Liver (tissue), 9 donors: ENCODE results near the gene ABLIM2. TPM values are rescaled to one million over a fixed set of nuclear protein-coding genes. Genes with fewer than 3 reads are reported as not detected.
A peak's percentile ranks its signal among the peaks of the same experiment; 100 is the strongest.

Experiments used
- DNase-seq: peaks from one replicate; pipeline ENCODE4 v3.0.0-alpha.2; 2017; ENCODE audit warnings: low spot score
- H3K27ac ChIP-seq, 2 donors: one replicate each; pipeline ENCODE4 v1.7.0; 2013; ENCODE audit warnings: inconsistent platforms in 2 of 2, low read length in 2 of 2, control low read depth in 1 of 2, low read depth in 1 of 2, mild to moderate bottlenecking in 1 of 2
- H3K27me3 ChIP-seq, 4 donors: one replicate each; pipeline versions ENCODE4 v1.6.1 to v1.7.0; 2013; ENCODE audit warnings: low read length in 3 of 4, inconsistent platforms in 1 of 4, mild to moderate bottlenecking in 1 of 4, moderate library complexity in 1 of 4; ENCODE audit not compliant: control insufficient read depth in 4 of 4, insufficient read depth in 4 of 4
- H3K36me3 ChIP-seq, 4 donors: one replicate each; pipeline versions ENCODE4 v1.6.1 to v1.7.0; 2013; ENCODE audit warnings: low read length in 3 of 4, mild to moderate bottlenecking in 3 of 4, low read depth in 1 of 4, moderate library complexity in 1 of 4; ENCODE audit not compliant: control insufficient read depth in 4 of 4, insufficient read depth in 3 of 4
- H3K4me1 ChIP-seq, 4 donors: one replicate each; pipeline versions ENCODE4 v1.6.1 to v1.7.0; 2013; ENCODE audit warnings: low read length in 3 of 4, mild to moderate bottlenecking in 3 of 4, moderate library complexity in 1 of 4; ENCODE audit not compliant: control insufficient read depth in 4 of 4, insufficient read depth in 4 of 4
- H3K4me3 ChIP-seq, 3 donors: one replicate each; pipeline versions ENCODE4 v1.6.1 to v1.7.0; 2013; ENCODE audit warnings: low read length in 3 of 3, control low read depth in 1 of 3, low read depth in 1 of 3, mild to moderate bottlenecking in 1 of 3
- H3K9ac ChIP-seq, 2 donors: one replicate each; pipeline ENCODE4 v1.7.0; 2013; ENCODE audit warnings: low read length in 2 of 2, mild to moderate bottlenecking in 2 of 2, moderate library complexity in 2 of 2, control low read depth in 1 of 2, low read depth in 1 of 2
- H3K9me3 ChIP-seq, 4 donors: one replicate each; pipeline versions ENCODE4 v1.6.1 to v1.7.0; 2013; ENCODE audit warnings: low read length in 3 of 4; ENCODE audit not compliant: control insufficient read depth in 4 of 4
- FOXA1 ChIP-seq: IDR thresholded peaks from 2 replicates; pipeline ENCODE4 v1.6.1; 2016; ENCODE audit warnings: antibody characterized with exemption
- FOXA2 ChIP-seq: IDR thresholded peaks from 2 replicates; pipeline ENCODE4 v1.6.1; 2016; ENCODE audit warnings: antibody characterized with exemption
- HNF4A ChIP-seq, 2 donors: conservative IDR thresholded peaks; 2 replicates each; pipeline ENCODE4 v1.6.1; 2016; ENCODE audit warnings: antibody characterized with exemption in 2 of 2, mild to moderate bottlenecking in 2 of 2
- HNF4G ChIP-seq: IDR thresholded peaks from 2 replicates; pipeline ENCODE4 v1.6.1; 2016; ENCODE audit warnings: antibody characterized with exemption
- JUND ChIP-seq, 2 donors: IDR thresholded peaks; 2 replicates each; pipeline ENCODE4 v1.6.1; 2016; ENCODE audit warnings: antibody characterized with exemption in 2 of 2
- NR2F2 ChIP-seq: IDR thresholded peaks from 2 replicates; pipeline ENCODE4 v1.6.1; 2016; ENCODE audit warnings: antibody characterized with exemption
- RAD21 ChIP-seq, 2 donors: IDR thresholded peaks; 2 replicates each; pipeline ENCODE4 v1.6.1; 2016; ENCODE audit warnings: antibody characterized with exemption in 2 of 2, mild to moderate bottlenecking in 2 of 2
- RXRA ChIP-seq, 2 donors: IDR thresholded peaks; 2 replicates each; pipeline ENCODE4 v1.6.1; 2017 to 2018; ENCODE audit warnings: antibody characterized with exemption in 2 of 2, mild to moderate bottlenecking in 1 of 2
- SP1 ChIP-seq: IDR thresholded peaks from 2 replicates; pipeline ENCODE4 v1.6.1; 2018; ENCODE audit warnings: antibody characterized with exemption, mild to moderate bottlenecking
- TAF1 ChIP-seq: conservative IDR thresholded peaks from 2 replicates; pipeline ENCODE4 v1.6.1; 2016; ENCODE audit warnings: antibody characterized with exemption, mild to moderate bottlenecking
- WGBS: extraction: QIAGEN DNeasy Blood & Tissue Kit; methylation state at CpG from one replicate; pipeline ENCODE4 v1.1.7; 2013; 5-methylcytosine and 5-hydroxymethylcytosine counted together
- polyA plus RNA-seq, 2 donors: library from polyadenylated mRNA; stranded (reverse) in 1 of 2; unstranded in 1 of 2; fragments of 200-250 nt in 1 of 2; fragments of >200 nt in 1 of 2; fragmentation: Nextera tagmentation in 1 of 2; extraction: Ambion mirVana in 1 of 2; gene quantifications; one replicate each; pipeline versions ENCODE4 v1.2.1 to v1.2.3, GENCODE V29; 2013 to 2015
- total RNA-seq, 2 donors: library from RNA; depleted of rRNA; stranded (reverse); fragments of >200 nt; gene quantifications; one replicate each; pipeline ENCODE4 v1.2.3, GENCODE V29; 2014
- TF ChIP-seq, protein P1 (sequence below): fragments of 150-350 bp; IDR thresholded peaks from 2 replicates; pipeline ENCODE4 v1.5.1; 2017; ENCODE audit warnings: improper control_type of control experiment, low read depth, low read length; ENCODE audit not compliant: missing input control
- TF ChIP-seq, protein P2 (sequence below): IDR thresholded peaks from 2 replicates; pipeline ENCODE4 v1.6.1; 2016; ENCODE audit warnings: antibody characterized with exemption, mild to moderate bottlenecking
- TF ChIP-seq, protein P3 (sequence below): IDR thresholded peaks from 2 replicates; pipeline ENCODE4 v1.6.1; 2016; ENCODE audit warnings: antibody characterized with exemption
- TF ChIP-seq, protein P4 (sequence below): IDR thresholded peaks from 2 replicates; pipeline ENCODE4 v1.6.1; 2016; ENCODE audit warnings: antibody characterized with exemption
- donor health status: healthy.
- donor health status: healthy.
- donor health status: healthy.
- donor health status: healthy.
- donor health status: healthy.

ABLIM2 gene
- total and polyA plus RNA-seq, 4 donors: 0.75 to 2.5 (median 0.93) TPM

DNA sequence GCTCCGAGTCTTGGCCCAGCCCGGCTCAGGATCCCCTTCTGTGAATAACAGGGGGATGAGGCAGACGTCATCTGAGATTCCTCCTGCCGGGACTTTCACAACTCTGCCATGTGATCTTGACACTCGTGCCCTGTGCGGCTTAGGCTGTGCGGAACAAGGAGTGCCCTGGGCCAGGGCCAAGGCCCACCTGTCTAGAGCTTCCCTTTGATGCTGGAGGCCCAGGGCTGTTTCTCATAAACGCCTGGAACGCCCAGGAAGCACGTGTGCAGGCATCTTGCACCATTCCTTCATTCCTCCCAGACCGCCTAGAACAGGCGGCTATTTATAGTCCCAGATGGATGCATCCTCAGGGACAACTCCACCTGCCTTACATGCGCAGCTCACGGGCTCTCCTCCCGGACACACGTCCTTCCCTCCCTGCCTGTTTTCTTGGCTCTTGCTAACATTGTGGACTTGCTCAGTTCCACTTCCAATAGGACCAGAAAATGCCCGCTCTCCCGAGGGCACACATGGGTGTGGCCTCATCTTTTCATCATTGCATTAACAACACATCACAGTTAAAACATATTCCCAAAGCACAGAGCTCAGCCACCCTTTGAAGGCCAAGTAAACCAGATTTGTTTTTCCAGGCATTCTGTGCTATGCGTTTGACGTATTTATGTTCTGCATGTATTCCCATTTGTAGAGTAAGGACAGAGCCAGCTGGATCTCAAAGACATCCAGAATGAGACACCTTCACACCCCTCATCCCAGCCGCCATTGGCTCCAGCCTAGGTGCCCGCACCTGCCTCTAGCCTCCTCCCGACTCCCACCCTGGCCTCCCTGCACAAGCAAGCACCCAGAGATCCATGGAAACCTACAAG is 57.2 kb downstream of the ABLIM2 start:
- 86% methylated on average over 23 of the region's 23 CpGs for WGBS
- no peaks in the 10 kb centered on the region for H3K36me3 ChIP-seq
- no peaks in the 10 kb centered on the region for H3K27me3 ChIP-seq
- no peak overlapping the region for H3K27ac ChIP-seq
- no peaks in the 10 kb centered on the region for H3K9me3 ChIP-seq
- TF ChIP-seq, protein P1, sequence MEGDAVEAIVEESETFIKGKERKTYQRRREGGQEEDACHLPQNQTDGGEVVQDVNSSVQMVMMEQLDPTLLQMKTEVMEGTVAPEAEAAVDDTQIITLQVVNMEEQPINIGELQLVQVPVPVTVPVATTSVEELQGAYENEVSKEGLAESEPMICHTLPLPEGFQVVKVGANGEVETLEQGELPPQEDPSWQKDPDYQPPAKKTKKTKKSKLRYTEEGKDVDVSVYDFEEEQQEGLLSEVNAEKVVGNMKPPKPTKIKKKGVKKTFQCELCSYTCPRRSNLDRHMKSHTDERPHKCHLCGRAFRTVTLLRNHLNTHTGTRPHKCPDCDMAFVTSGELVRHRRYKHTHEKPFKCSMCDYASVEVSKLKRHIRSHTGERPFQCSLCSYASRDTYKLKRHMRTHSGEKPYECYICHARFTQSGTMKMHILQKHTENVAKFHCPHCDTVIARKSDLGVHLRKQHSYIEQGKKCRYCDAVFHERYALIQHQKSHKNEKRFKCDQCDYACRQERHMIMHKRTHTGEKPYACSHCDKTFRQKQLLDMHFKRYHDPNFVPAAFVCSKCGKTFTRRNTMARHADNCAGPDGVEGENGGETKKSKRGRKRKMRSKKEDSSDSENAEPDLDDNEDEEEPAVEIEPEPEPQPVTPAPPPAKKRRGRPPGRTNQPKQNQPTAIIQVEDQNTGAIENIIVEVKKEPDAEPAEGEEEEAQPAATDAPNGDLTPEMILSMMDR: no peak
- TF ChIP-seq HNF4G (no peak), RAD21 (IDR thresholded peaks at IDR 0.05) (no peak), SP1 (no peak), FOXA2 (no peak), JUND (IDR thresholded peaks at IDR 0.05) (no peak)
- TF ChIP-seq, protein P2, sequence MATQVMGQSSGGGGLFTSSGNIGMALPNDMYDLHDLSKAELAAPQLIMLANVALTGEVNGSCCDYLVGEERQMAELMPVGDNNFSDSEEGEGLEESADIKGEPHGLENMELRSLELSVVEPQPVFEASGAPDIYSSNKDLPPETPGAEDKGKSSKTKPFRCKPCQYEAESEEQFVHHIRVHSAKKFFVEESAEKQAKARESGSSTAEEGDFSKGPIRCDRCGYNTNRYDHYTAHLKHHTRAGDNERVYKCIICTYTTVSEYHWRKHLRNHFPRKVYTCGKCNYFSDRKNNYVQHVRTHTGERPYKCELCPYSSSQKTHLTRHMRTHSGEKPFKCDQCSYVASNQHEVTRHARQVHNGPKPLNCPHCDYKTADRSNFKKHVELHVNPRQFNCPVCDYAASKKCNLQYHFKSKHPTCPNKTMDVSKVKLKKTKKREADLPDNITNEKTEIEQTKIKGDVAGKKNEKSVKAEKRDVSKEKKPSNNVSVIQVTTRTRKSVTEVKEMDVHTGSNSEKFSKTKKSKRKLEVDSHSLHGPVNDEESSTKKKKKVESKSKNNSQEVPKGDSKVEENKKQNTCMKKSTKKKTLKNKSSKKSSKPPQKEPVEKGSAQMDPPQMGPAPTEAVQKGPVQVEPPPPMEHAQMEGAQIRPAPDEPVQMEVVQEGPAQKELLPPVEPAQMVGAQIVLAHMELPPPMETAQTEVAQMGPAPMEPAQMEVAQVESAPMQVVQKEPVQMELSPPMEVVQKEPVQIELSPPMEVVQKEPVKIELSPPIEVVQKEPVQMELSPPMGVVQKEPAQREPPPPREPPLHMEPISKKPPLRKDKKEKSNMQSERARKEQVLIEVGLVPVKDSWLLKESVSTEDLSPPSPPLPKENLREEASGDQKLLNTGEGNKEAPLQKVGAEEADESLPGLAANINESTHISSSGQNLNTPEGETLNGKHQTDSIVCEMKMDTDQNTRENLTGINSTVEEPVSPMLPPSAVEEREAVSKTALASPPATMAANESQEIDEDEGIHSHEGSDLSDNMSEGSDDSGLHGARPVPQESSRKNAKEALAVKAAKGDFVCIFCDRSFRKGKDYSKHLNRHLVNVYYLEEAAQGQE: no peak
- TF ChIP-seq, protein P3, sequence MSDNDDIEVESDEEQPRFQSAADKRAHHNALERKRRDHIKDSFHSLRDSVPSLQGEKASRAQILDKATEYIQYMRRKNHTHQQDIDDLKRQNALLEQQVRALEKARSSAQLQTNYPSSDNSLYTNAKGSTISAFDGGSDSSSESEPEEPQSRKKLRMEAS: no peak
- no peak for DNase-seq
- no peaks in the 10 kb centered on the region for H3K4me1 ChIP-seq
- no peak overlapping the region for H3K9ac ChIP-seq
- H3K4me3 ChIP-seq: no peak overlapping the region

DNA sequence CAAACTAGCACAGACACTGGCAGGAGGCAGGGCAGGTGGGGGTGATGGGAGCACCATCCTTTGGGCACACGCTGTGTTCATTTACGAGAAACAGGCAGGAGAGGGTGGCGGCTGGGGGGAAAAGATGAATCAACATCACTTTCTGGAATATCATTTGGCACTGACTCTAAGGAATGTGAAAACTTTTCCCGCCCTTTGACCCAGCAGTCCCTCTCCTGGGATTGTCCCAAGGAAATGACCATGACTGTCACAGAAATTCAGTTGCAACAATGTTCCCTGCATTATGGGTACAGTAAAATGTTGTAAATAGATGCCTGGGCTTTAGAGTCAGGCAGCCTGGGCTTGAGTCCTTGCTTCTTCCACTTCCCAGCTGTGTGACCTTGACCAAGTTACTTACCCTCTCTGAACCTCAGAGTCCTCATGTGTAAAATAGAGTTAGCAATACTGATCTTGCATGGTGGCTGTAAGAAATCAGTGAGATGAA is 58.6 kb downstream of the ABLIM2 start:
- 75% methylated on average over 4 of the region's 4 CpGs for WGBS
- H3K27ac ChIP-seq: no peak overlapping the region
- no peak for DNase-seq
- TF ChIP-seq FOXA2 (no peak), TAF1 (no peak), HNF4G (no peak), RAD21 (IDR thresholded peaks at IDR 0.05) (peak in 1 of 2 donors; percentile 14), SP1 (no peak), HNF4A (conservative IDR thresholded peaks at IDR 0.05) (no peak), JUND (IDR thresholded peaks at IDR 0.05) (peak in 1 of 2 donors; percentile 21), RXRA (IDR thresholded peaks at IDR 0.05) (peak; percentile 23 to 44), FOXA1 (no peak), NR2F2 (peak; percentile 89)
- TF ChIP-seq, protein P2: peak; percentile 42
- TF ChIP-seq, protein P4, sequence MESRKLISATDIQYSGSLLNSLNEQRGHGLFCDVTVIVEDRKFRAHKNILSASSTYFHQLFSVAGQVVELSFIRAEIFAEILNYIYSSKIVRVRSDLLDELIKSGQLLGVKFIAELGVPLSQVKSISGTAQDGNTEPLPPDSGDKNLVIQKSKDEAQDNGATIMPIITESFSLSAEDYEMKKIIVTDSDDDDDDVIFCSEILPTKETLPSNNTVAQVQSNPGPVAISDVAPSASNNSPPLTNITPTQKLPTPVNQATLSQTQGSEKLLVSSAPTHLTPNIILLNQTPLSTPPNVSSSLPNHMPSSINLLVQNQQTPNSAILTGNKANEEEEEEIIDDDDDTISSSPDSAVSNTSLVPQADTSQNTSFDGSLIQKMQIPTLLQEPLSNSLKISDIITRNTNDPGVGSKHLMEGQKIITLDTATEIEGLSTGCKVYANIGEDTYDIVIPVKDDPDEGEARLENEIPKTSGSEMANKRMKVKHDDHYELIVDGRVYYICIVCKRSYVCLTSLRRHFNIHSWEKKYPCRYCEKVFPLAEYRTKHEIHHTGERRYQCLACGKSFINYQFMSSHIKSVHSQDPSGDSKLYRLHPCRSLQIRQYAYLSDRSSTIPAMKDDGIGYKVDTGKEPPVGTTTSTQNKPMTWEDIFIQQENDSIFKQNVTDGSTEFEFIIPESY: no peak
- H3K9me3 ChIP-seq: no peaks in the 10 kb centered on the region
- no peak overlapping the region for H3K4me3 ChIP-seq
- H3K9ac ChIP-seq: no peak overlapping the region
- no peaks in the 10 kb centered on the region for H3K4me1 ChIP-seq
- H3K27me3 ChIP-seq: no peaks in the 10 kb centered on the region
- H3K36me3 ChIP-seq: no peaks in the 10 kb centered on the region
